Measurements from ENCODE around the gene SOX1. TPM values are rescaled to one million over a fixed set of nuclear protein-coding genes. Genes with fewer than 3 reads are reported as not detected.

The SOX1 gene
- polyA plus RNA-seq, result under 1 TPM in 1 of 4 donors, not detected in 3; 0.03 TPM
- long read RNA-seq, donor 1, result 0 reads
- long read RNA-seq, donor 2, result 0 reads
- long read RNA-seq, donor 3, result 0 reads
- long read RNA-seq, donor 4, result 0 reads
- long read RNA-seq, donor 5, result 0 reads
- long read RNA-seq, donor 6, result 0 reads
- long read RNA-seq, donor 7, result 0 reads
- long read RNA-seq, donor 8, result 0 reads
- long read RNA-seq, donor 9, partial matches to known transcripts, result 0 of 1 reads
- long read RNA-seq, donor 9, other reads (novel, unspliced or antisense), result 0 of 1 reads
- long read RNA-seq, donor 10, partial matches to known transcripts, result 0 of 1 reads
- long read RNA-seq, donor 10, other reads (novel, unspliced or antisense), result 0 of 1 reads

GRCh38 chr13:112067116-112067741 lies at the start of gene SOX1:
Gene SOX1, plus strand, starts transcription at chr13:112067149. Its CDS starts 510 bp downstream, at chr13:112067659.
- H3K27me3 ChIP-seq (ENCODE audit: control insufficient read depth in 3 of 3, insufficient read depth in 3 of 3, low read length in 3 of 3), result peaks cover 33 to 69% (median 48%) of the 10 kb centered on the region in 3 donors
- FAIRE-seq (no peak), DNase-seq (no peak)
- WGBS, 3 donors, result 6 to 12% (median 11%) methylated on average over 31 to 66 of the region's 66 CpGs
- H3K4me1 ChIP-seq (ENCODE audit: control insufficient read depth in 3 of 3, insufficient read depth in 2 of 3, low read depth in 1 of 3, low read length in 2 of 3), result no peaks in the 10 kb centered on the region
- H3K9me3 ChIP-seq (ENCODE audit: control insufficient read depth in 2 of 2, insufficient read depth in 1 of 2, low read depth in 1 of 2, low read length in 1 of 2), result no peaks in the 10 kb centered on the region
- H3K27ac ChIP-seq (ENCODE audit: low read depth in 1 of 3, low read length in 2 of 3), result no peak within 1 kb of the TSS
- H3K4me3 ChIP-seq (ENCODE audit: low read depth in 1 of 3, low read length in 3 of 3), result peak within 1 kb of the TSS in 1 of 3 donors; percentile 46
- no peaks in the 10 kb centered on the region for H3K36me3 ChIP-seq (ENCODE audit: control insufficient read depth in 3 of 3, insufficient read depth in 2 of 3, low read depth in 1 of 3, low read length in 3 of 3)

- DNase-seq, result no peak
- 91 to 94% (median 92%) methylated on average over 11 of the region's 11 CpGs for WGBS, 3 donors
- Histone ChIP-seq H3K9me3 (ENCODE audit: control insufficient read depth in 2 of 2, insufficient read depth in 1 of 2, low read depth in 1 of 2, low read length in 1 of 2) (no peaks in the 10 kb centered on the region), H3K4me3 (ENCODE audit: low read depth in 1 of 3, low read length in 3 of 3) (no peak overlapping the region), H3K27me3 (ENCODE audit: control insufficient read depth in 3 of 3, insufficient read depth in 3 of 3, low read length in 3 of 3) (no peaks in the 10 kb centered on the region), H3K27ac (ENCODE audit: low read depth in 1 of 3, low read length in 2 of 3) (no peak overlapping the region), H3K4me1 (ENCODE audit: control insufficient read depth in 3 of 3, insufficient read depth in 2 of 3, low read depth in 1 of 3, low read length in 2 of 3) (no peaks in the 10 kb centered on the region), H3K36me3 (ENCODE audit: control insufficient read depth in 3 of 3, insufficient read depth in 2 of 3, low read depth in 1 of 3, low read length in 3 of 3) (no peaks in the 10 kb centered on the region)
- no peak for FAIRE-seq
These were observed 42.4 kb upstream of the SOX1 start for GRCh38 chr13:112024577-112024976.

- Histone ChIP-seq H3K4me1 (ENCODE audit: control insufficient read depth in 3 of 3, insufficient read depth in 2 of 3, low read depth in 1 of 3, low read length in 2 of 3) (no peaks in the 10 kb centered on the region), H3K27ac (ENCODE audit: low read depth in 1 of 3, low read length in 2 of 3) (no peak overlapping the region), H3K36me3 (ENCODE audit: control insufficient read depth in 3 of 3, insufficient read depth in 2 of 3, low read depth in 1 of 3, low read length in 3 of 3) (no peaks in the 10 kb centered on the region), H3K27me3 (ENCODE audit: control insufficient read depth in 3 of 3, insufficient read depth in 3 of 3, low read length in 3 of 3) (no peaks in the 10 kb centered on the region), H3K9me3 (ENCODE audit: control insufficient read depth in 2 of 2, insufficient read depth in 1 of 2, low read depth in 1 of 2, low read length in 1 of 2) (no peaks in the 10 kb centered on the region), H3K4me3 (ENCODE audit: low read depth in 1 of 3, low read length in 3 of 3) (no peak overlapping the region)
- FAIRE-seq (no peak), DNase-seq (no peak)
- 82 to 85% (median 82%) methylated on average over 11 of the region's 11 CpGs for WGBS, 3 donors
These were observed 39.7 kb upstream of the SOX1 start for GRCh38 chr13:112027250-112027649.

DNA sequence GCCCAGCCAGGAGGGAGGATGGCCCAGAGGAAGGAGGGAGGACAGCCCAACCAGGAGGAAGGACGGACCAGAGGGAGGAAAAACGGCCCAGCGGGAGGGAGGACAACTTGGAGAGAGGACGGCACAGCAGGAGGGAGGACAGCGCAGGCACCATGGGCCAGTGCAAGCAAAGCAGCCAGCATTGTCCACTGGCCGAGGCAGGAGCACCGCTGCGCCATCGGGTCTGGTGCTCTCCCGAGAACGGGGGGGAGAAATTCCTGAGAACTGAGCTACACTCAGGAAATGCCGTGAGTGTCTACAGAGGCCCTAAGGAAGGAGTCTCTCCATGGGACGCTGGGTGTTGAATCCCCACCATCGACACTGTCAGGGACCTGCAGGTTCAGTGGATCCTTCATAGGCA lies 38.5 kb upstream of the SOX1 start:
- 77 to 93% (median 81%) methylated on average over 14 of the region's 14 CpGs for WGBS, 3 donors
- H3K4me1 ChIP-seq (ENCODE audit: control insufficient read depth in 3 of 3, insufficient read depth in 2 of 3, low read depth in 1 of 3, low read length in 2 of 3), result no peaks in the 10 kb centered on the region
- H3K4me3 ChIP-seq (ENCODE audit: low read depth in 1 of 3, low read length in 3 of 3), result no peak overlapping the region
- no peak overlapping the region for H3K27ac ChIP-seq (ENCODE audit: low read depth in 1 of 3, low read length in 2 of 3)
- H3K36me3 ChIP-seq (ENCODE audit: control insufficient read depth in 3 of 3, insufficient read depth in 2 of 3, low read depth in 1 of 3, low read length in 3 of 3), result no peaks in the 10 kb centered on the region
- FAIRE-seq, result no peak
- no peaks in the 10 kb centered on the region for H3K27me3 ChIP-seq (ENCODE audit: control insufficient read depth in 3 of 3, insufficient read depth in 3 of 3, low read length in 3 of 3)
- H3K9me3 ChIP-seq (ENCODE audit: control insufficient read depth in 2 of 2, insufficient read depth in 1 of 2, low read depth in 1 of 2, low read length in 1 of 2), result no peaks in the 10 kb centered on the region
- no peak for DNase-seq

GRCh38 chr13:112029143-112029542 lies 37.8 kb upstream of the SOX1 start:
- Histone ChIP-seq H3K4me3 (ENCODE audit: low read depth in 1 of 3, low read length in 3 of 3) (no peak overlapping the region), H3K9me3 (ENCODE audit: control insufficient read depth in 2 of 2, insufficient read depth in 1 of 2, low read depth in 1 of 2, low read length in 1 of 2) (no peaks in the 10 kb centered on the region), H3K27me3 (ENCODE audit: control insufficient read depth in 3 of 3, insufficient read depth in 3 of 3, low read length in 3 of 3) (no peaks in the 10 kb centered on the region), H3K4me1 (ENCODE audit: control insufficient read depth in 3 of 3, insufficient read depth in 2 of 3, low read depth in 1 of 3, low read length in 2 of 3) (no peaks in the 10 kb centered on the region), H3K36me3 (ENCODE audit: control insufficient read depth in 3 of 3, insufficient read depth in 2 of 3, low read depth in 1 of 3, low read length in 3 of 3) (no peaks in the 10 kb centered on the region), H3K27ac (ENCODE audit: low read depth in 1 of 3, low read length in 2 of 3) (no peak overlapping the region)
- DNase-seq, result no peak
- FAIRE-seq, result no peak
- 87 to 89% (median 88%) methylated on average over 11 of the region's 11 CpGs for WGBS, 3 donors

GRCh38 chr13:112032186-112032993 lies 34.6 kb upstream of the SOX1 start:
- FAIRE-seq, result no peak
- H3K9me3 ChIP-seq (ENCODE audit: control insufficient read depth in 2 of 2, insufficient read depth in 1 of 2, low read depth in 1 of 2, low read length in 1 of 2), result no peaks in the 10 kb centered on the region
- H3K4me3 ChIP-seq (ENCODE audit: low read depth in 1 of 3, low read length in 3 of 3), result no peak overlapping the region
- no peak overlapping the region for H3K27ac ChIP-seq (ENCODE audit: low read depth in 1 of 3, low read length in 2 of 3)
- no peaks in the 10 kb centered on the region for H3K36me3 ChIP-seq (ENCODE audit: control insufficient read depth in 3 of 3, insufficient read depth in 2 of 3, low read depth in 1 of 3, low read length in 3 of 3)
- H3K27me3 ChIP-seq (ENCODE audit: control insufficient read depth in 3 of 3, insufficient read depth in 3 of 3, low read length in 3 of 3), result no peaks in the 10 kb centered on the region
- no peaks in the 10 kb centered on the region for H3K4me1 ChIP-seq (ENCODE audit: control insufficient read depth in 3 of 3, insufficient read depth in 2 of 3, low read depth in 1 of 3, low read length in 2 of 3)
- 59 to 75% (median 69%) methylated on average over 15 to 18 of the region's 18 CpGs for WGBS, 3 donors
- DNase-seq, result no peak

DNA sequence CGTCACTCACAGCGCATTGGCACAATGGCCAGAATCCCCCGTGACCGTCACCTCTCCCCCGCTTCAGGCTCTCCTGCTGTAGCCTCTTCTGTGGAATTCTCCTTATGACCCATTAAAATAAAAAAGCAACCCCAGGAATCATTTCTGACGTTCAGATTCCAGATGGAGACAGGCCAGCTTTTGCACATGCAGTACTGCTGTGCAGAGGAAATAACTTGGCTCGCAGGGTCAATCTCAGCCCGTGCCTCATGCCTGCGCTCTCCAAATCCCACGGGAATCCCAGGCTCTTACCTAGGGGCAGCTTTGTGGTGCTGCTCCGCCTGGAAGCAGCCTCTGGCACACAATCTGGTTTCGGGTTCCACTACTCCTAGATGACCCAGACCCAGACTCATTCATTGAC lies 32.7 kb upstream of the SOX1 start:
- H3K4me1 ChIP-seq (ENCODE audit: control insufficient read depth in 3 of 3, insufficient read depth in 2 of 3, low read depth in 1 of 3, low read length in 2 of 3), result no peaks in the 10 kb centered on the region
- no peak for FAIRE-seq
- H3K27ac ChIP-seq (ENCODE audit: low read depth in 1 of 3, low read length in 2 of 3), result no peak overlapping the region
- no peaks in the 10 kb centered on the region for H3K36me3 ChIP-seq (ENCODE audit: control insufficient read depth in 3 of 3, insufficient read depth in 2 of 3, low read depth in 1 of 3, low read length in 3 of 3)
- no peaks in the 10 kb centered on the region for H3K9me3 ChIP-seq (ENCODE audit: control insufficient read depth in 2 of 2, insufficient read depth in 1 of 2, low read depth in 1 of 2, low read length in 1 of 2)
- 64 to 75% (median 75%) methylated on average over 12 of the region's 12 CpGs for WGBS, 3 donors
- H3K4me3 ChIP-seq (ENCODE audit: low read depth in 1 of 3, low read length in 3 of 3), result no peak overlapping the region
- no peaks in the 10 kb centered on the region for H3K27me3 ChIP-seq (ENCODE audit: control insufficient read depth in 3 of 3, insufficient read depth in 3 of 3, low read length in 3 of 3)
- no peak for DNase-seq

DNA sequence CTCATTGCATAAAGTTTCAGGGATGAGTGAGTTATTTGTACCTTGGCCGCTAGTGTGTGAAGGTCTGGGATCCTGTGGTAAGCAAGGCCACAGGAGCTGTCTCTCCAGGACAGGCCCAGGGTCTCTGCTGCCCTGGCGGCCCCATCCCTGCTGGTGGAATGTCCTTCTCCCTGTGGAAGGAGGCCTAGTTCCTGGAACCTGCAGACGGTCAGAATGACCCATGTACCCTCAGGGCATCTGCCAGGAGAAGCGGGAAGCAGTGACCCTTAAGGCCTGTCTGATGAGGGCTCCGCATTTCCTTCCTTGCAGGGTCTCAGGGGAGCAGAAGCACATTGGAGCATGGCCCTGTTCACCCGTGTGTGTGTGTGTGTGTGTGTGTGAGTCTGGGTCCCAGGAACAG lies 32.1 kb upstream of the SOX1 start:
- Histone ChIP-seq H3K4me3 (ENCODE audit: low read depth in 1 of 3, low read length in 3 of 3) (no peak overlapping the region), H3K4me1 (ENCODE audit: control insufficient read depth in 3 of 3, insufficient read depth in 2 of 3, low read depth in 1 of 3, low read length in 2 of 3) (no peaks in the 10 kb centered on the region), H3K9me3 (ENCODE audit: control insufficient read depth in 2 of 2, insufficient read depth in 1 of 2, low read depth in 1 of 2, low read length in 1 of 2) (no peaks in the 10 kb centered on the region), H3K27me3 (ENCODE audit: control insufficient read depth in 3 of 3, insufficient read depth in 3 of 3, low read length in 3 of 3) (no peaks in the 10 kb centered on the region), H3K27ac (ENCODE audit: low read depth in 1 of 3, low read length in 2 of 3) (no peak overlapping the region), H3K36me3 (ENCODE audit: control insufficient read depth in 3 of 3, insufficient read depth in 2 of 3, low read depth in 1 of 3, low read length in 3 of 3) (no peaks in the 10 kb centered on the region)
- WGBS, 3 donors, result 63 to 74% (median 71%) methylated on average over 6 of the region's 6 CpGs
- FAIRE-seq (no peak), DNase-seq (no peak)
